GM19468 (cell line): ENCODE results near the gene MYOM3.
"Not testable (repeated sequence)": the region's sequence is repeated elsewhere in the genome, so short reads cannot be mapped to it uniquely, and the experiment has no call there.

Experiments used
- ATAC-seq: cut with Tn5 transposase; IDR thresholded peaks from one replicate; pipeline ENCODE4 v1.9.1; 2021; ENCODE audit warnings: mild to moderate bottlenecking, moderate library complexity, moderate number of reproducible peaks; ENCODE audit not compliant: unreplicated experiment; ENCODE audit errors: extremely low read depth

The MYOM3 gene

DNA sequence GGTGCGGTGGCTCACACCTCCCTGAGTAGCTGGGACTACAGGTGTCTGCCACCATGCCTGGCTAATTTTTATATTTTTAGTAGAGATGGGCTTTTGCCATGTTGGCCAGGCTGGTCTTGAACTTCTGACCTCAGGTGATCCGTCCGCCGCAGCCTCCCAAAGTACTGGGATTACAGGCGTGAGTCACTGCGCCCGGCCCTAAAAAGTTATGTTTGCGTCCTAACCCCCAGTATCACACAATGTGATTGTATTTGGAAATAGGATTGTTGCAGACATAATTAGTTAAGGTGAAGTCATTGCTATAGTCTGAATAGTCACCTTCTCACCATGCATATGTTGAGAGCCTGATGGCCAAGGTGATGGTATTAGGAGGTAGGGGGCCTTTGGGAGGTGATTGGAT, 99.1 kb downstream of the MYOM3 start:
- not testable (repeated sequence) for ATAC-seq

DNA sequence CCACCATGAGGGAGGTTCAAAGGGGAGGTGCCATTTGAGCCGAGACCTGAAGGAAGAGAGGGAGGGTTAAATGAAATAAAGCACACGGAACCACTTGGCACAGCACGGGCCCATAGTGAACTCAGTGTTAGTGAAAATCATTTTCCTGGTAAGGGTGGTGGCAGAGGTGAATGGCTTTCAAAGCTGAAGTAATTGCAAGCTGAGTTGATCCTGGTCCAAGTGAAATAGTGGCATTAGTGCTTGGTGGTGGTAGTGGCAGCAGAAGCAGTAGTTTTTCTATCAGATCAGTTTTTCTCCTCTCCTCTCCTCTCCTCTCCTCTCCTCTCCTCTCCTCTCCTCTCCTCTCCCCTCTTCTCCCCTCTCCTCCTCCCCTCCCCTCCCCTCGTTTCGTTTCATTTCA, 101.3 kb downstream of the MYOM3 start:
- no peak for ATAC-seq

DNA sequence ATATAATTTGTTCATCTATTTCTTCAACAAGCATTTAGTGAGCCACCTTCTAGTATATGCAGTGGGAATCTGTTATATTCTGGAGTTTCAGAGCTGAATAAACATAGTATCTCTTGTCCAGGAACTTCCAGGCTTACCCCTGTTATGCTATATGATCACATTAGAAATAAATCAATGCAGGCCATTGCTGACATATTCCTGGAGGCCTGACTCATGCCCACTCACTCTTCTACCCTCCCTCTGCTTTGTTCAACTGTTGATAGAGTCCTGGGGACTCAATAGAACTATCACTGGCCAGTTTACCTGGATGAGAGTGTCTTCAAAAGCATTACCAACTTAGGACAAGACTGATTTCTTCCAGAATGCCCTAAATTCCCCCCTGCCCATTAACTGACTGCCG, 102.5 kb downstream of the MYOM3 start:
- ATAC-seq = no peak

DNA sequence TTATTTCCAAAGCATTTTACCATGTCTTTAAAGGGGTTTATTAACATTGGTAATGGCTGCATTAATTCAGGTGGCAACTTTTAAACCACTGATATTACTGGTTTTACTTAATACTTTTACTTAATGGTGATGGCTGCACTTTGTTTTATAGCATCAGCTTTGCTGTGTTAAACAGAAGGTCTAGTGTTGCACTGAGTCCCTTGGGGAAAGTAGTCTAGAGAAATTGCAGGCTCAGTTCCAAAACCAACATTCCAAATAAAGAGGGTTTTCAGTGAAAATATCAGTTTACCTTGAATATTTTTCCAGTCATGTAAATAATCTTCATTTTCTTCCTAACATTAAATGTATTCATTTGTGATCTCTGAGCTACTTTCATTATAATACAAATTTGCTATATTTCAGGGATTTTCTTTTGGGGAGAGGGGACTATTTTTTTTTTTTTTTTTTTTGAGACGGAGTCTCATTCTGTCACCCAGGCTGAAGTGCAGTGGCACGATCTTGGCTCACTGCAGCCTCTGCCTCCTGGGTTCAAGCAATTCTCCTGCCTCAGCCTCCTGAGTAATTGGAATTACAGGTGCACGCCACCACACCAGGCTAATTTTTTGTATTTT, 103.3 kb downstream of the MYOM3 start:
- not testable (repeated sequence) for ATAC-seq

DNA sequence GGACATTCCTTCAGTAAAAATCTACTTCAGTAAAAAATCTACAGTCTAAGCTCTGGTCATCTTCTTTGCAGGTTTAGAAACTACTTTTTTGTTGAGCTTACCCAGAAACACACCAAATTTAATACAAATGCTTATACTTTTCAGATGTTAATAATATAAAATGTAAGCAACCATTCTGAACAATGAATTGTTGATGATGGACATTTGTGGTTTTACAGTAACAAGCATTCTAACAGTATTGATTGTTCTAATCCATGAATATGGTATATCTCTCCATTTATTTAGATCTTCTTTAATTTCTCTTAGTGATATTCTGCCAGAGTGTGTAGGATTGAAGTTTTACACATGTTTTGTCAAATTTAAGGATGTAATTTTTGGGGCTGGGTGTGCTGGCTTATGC, 104.9 kb downstream of the MYOM3 start:
- no peak for ATAC-seq
